ENCODE measurements around the gene GSTCD.

GSTCD gene

GRCh38 chr4:105894660-105895582 lies 186.3 kb downstream of the GSTCD start, which contains the start of gene NPNT:
Gene NPNT, plus strand, starts transcription at chr4:105895471. Its CDS starts 182 bp downstream, at chr4:105895653.
- DNase-seq = no peak

GRCh38 chr4:105895583-105896460 lies 187.2 kb downstream of the GSTCD start:
- no peak for DNase-seq

GRCh38 chr4:105896461-105896942 lies 187.9 kb downstream of the GSTCD start:
- no peak for DNase-seq

Data from NK-92 treated with Interleukin-12 subunit alpha and Interleukin-12 subunit beta, amount 100 ng/mL, for 24 hours (cell line).